ENCODE measurements around the gene TOP2A. TPM values are rescaled to one million over a fixed set of nuclear protein-coding genes. Genes with fewer than 3 reads are reported as not detected.

Gene TOP2A
- total and polyA plus RNA-seq, 9 of the 15 experiments (the other 6 are each of a cell fraction or from before 2014, with no cell fraction given), result 133 to 347 (median 259) TPM

DNA sequence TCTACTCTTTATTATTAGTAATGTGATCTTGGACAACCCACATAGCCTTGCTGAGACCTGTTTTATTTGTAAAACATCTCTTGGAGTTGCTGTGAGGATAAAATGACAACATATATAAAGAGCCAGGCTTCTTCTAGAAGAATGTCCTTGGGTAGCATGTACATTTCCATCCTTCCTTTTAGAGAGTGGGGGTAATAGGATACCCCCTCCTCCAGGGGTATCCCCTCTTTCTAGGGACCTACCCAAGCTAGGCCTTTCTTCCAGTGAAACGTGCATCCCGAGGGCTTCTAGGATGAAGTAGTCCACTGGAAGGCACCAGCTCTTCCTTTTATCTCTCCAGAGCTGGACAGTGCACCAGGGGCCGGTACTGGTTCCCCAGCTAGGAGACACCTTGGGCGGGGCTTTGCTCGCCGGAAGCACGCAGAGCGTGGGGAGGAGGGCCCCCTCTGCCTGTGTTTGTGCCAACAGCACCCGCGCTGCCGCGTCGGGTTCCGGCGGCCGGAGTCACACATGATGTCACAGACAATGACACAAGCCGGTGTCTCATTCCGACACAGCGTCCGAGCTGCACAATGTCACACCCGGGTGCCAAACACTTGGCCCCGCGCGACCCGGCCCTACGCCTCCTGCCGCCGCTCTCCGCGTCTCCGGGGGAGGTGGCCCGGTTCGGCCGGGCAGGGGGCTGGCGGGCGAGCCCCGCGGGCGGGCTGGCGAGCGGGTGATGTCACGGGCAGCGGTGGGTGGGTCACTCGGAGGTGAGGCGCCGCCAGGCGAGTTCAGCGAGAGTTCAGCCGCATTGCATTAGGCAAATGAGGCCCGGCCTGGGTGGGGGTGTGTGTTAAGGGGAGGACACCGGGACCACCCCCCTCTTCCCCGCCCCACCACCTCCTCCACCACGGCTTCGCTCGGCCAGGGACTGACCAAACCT, 76.6 kb downstream of the TOP2A start (continued):
- TF ChIP-seq RERE (CRISPR knock-in tag; IDR thresholded peaks at IDR 0.05; ENCODE audit: borderline replicate concordance), result no peak
- TF ChIP-seq PYGO2 (tag; IDR thresholded peaks at IDR 0.05), result no peak
- TF ChIP-seq ETS2 (tag; IDR thresholded peaks at IDR 0.05; ENCODE audit: borderline replicate concordance, poor library complexity, severe bottlenecking), result no peak
- no peak for TF ChIP-seq ZNF212 (CRISPR knock-in tag; IDR thresholded peaks at IDR 0.05)
- TF ChIP-seq, protein P1, sequence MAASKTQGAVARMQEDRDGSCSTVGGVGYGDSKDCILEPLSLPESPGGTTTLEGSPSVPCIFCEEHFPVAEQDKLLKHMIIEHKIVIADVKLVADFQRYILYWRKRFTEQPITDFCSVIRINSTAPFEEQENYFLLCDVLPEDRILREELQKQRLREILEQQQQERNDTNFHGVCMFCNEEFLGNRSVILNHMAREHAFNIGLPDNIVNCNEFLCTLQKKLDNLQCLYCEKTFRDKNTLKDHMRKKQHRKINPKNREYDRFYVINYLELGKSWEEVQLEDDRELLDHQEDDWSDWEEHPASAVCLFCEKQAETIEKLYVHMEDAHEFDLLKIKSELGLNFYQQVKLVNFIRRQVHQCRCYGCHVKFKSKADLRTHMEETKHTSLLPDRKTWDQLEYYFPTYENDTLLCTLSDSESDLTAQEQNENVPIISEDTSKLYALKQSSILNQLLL (CRISPR knock-in tag; IDR thresholded peaks at IDR 0.05; ENCODE audit: borderline replicate concordance), result no peak
- TF ChIP-seq RBM22 (IDR thresholded peaks at IDR 0.05; ENCODE audit: low read depth, low read length, poor library complexity, severe bottlenecking), result no peak
- no peak for TF ChIP-seq ZNF696 (CRISPR knock-in tag; conservative IDR thresholded peaks at IDR 0.05)
- peak in 2 of 3 experiments; percentile 51 to 81; a peak in 3 of 6 replicates for TF ChIP-seq ZBTB11 (CRISPR knock-in tag; IDR thresholded peaks at IDR 0.05)
- TF ChIP-seq, protein P2, sequence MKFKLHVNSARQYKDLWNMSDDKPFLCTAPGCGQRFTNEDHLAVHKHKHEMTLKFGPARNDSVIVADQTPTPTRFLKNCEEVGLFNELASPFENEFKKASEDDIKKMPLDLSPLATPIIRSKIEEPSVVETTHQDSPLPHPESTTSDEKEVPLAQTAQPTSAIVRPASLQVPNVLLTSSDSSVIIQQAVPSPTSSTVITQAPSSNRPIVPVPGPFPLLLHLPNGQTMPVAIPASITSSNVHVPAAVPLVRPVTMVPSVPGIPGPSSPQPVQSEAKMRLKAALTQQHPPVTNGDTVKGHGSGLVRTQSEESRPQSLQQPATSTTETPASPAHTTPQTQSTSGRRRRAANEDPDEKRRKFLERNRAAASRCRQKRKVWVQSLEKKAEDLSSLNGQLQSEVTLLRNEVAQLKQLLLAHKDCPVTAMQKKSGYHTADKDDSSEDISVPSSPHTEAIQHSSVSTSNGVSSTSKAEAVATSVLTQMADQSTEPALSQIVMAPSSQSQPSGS (CRISPR knock-in tag; IDR thresholded peaks at IDR 0.05), result 0 out of 2 replicates have a peak, but pooled peaks have one; percentile 62
- no peak for TF ChIP-seq GATAD2A (IDR thresholded peaks at IDR 0.05)
- no peak for TF ChIP-seq MAFF (IDR thresholded peaks at IDR 0.05; ENCODE audit: low read length)
- peak; percentile 65; the same call in 1 of the 2 replicates for TF ChIP-seq HNRNPL (IDR thresholded peaks at IDR 0.05; ENCODE audit: low read depth, low read length)
- TF ChIP-seq ZNF143 (CRISPR knock-in tag; IDR thresholded peaks at IDR 0.05), result no peak
- peak; percentile 22 for TF ChIP-seq MEIS2 (IDR thresholded peaks at IDR 0.05; ENCODE audit: partially characterized antibody)
